Vagina (tissue), 2 donors: ENCODE results near the gene MRGPRX4.

Experiments
- POLR2AphosphoS5 ChIP-seq, 2 donors: sonication (generic); formaldehyde crosslinking; IDR thresholded peaks; one replicate each; pipeline ENCODE4 v1.9.0; 2017; ENCODE audit warnings: antibody characterized with exemption in 2 of 2, mild to moderate bottlenecking in 2 of 2, low read depth in 1 of 2; ENCODE audit not compliant: insufficient read depth in 1 of 2
- TF ChIP-seq, protein P1 (sequence below), 3 experiments: fragments of 450-650 bp in 2 of 3; fragments of 200-600 bp in 1 of 3; sonication (generic) in 1 of 3; IDR thresholded peaks; one replicate each; pipeline ENCODE4 v1.5.1; 2017 to 2019; ENCODE audit warnings: antibody characterized with exemption in 3 of 3, mild to moderate bottlenecking in 2 of 3, moderate library complexity in 2 of 3

DNA sequence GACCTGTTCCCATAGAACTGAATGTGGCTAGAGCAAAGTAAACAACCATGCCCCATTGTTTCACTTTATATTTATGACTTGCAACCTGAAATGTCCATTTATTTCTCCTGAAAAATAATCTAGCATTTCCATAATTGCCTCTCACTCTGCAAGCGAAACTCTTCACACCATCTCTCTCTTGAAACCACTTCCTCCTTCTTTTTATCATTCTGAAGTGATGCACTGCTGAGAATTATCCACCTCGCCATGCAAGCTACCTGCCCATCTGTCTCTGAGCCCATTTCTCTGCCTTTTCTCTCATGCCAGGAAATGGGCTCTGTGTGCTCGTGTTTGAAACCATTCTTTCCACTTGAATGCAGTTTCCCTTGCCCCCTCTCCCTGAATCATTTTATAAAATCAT is 26.8 kb upstream of the MRGPRX4 start:
- TF ChIP-seq, protein P1, sequence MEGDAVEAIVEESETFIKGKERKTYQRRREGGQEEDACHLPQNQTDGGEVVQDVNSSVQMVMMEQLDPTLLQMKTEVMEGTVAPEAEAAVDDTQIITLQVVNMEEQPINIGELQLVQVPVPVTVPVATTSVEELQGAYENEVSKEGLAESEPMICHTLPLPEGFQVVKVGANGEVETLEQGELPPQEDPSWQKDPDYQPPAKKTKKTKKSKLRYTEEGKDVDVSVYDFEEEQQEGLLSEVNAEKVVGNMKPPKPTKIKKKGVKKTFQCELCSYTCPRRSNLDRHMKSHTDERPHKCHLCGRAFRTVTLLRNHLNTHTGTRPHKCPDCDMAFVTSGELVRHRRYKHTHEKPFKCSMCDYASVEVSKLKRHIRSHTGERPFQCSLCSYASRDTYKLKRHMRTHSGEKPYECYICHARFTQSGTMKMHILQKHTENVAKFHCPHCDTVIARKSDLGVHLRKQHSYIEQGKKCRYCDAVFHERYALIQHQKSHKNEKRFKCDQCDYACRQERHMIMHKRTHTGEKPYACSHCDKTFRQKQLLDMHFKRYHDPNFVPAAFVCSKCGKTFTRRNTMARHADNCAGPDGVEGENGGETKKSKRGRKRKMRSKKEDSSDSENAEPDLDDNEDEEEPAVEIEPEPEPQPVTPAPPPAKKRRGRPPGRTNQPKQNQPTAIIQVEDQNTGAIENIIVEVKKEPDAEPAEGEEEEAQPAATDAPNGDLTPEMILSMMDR (IDR thresholded peaks at IDR 0.05), result no peak
- no peak for TF ChIP-seq POLR2AphosphoS5 (IDR thresholded peaks at IDR 0.05; ENCODE audit: insufficient read depth in 1 of 2, low read depth in 1 of 2)
